Mucosa of stomach (tissue), 1 donor: Measurements from ENCODE around the gene USP1.

Source experiments
- H3K27me3 ChIP-seq: one replicate; pipeline ENCODE4 v1.7.0; 2013; ENCODE audit warnings: mild to moderate bottlenecking, low read length; ENCODE audit not compliant: control insufficient read depth, insufficient read depth
- H3K36me3 ChIP-seq: one replicate; pipeline ENCODE4 v1.7.0; 2013; ENCODE audit warnings: low read length; ENCODE audit not compliant: control insufficient read depth, insufficient read depth
- H3K4me1 ChIP-seq: one replicate; pipeline ENCODE4 v1.7.0; 2013; ENCODE audit warnings: mild to moderate bottlenecking, low read length; ENCODE audit not compliant: control insufficient read depth, insufficient read depth
- H3K4me3 ChIP-seq: one replicate; pipeline ENCODE4 v1.7.0; 2013; ENCODE audit warnings: low read length
- H3K9ac ChIP-seq: one replicate; pipeline ENCODE4 v1.7.0; 2013; ENCODE audit warnings: mild to moderate bottlenecking, low read length, moderate library complexity
- H3K9me3 ChIP-seq: one replicate; pipeline ENCODE4 v1.7.0; 2013; ENCODE audit warnings: mild to moderate bottlenecking, low read length, moderate library complexity; ENCODE audit not compliant: control insufficient read depth
- donor health status: Pancreatic carcinoma.

The USP1 gene, protein sequence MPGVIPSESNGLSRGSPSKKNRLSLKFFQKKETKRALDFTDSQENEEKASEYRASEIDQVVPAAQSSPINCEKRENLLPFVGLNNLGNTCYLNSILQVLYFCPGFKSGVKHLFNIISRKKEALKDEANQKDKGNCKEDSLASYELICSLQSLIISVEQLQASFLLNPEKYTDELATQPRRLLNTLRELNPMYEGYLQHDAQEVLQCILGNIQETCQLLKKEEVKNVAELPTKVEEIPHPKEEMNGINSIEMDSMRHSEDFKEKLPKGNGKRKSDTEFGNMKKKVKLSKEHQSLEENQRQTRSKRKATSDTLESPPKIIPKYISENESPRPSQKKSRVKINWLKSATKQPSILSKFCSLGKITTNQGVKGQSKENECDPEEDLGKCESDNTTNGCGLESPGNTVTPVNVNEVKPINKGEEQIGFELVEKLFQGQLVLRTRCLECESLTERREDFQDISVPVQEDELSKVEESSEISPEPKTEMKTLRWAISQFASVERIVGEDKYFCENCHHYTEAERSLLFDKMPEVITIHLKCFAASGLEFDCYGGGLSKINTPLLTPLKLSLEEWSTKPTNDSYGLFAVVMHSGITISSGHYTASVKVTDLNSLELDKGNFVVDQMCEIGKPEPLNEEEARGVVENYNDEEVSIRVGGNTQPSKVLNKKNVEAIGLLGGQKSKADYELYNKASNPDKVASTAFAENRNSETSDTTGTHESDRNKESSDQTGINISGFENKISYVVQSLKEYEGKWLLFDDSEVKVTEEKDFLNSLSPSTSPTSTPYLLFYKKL

DNA sequence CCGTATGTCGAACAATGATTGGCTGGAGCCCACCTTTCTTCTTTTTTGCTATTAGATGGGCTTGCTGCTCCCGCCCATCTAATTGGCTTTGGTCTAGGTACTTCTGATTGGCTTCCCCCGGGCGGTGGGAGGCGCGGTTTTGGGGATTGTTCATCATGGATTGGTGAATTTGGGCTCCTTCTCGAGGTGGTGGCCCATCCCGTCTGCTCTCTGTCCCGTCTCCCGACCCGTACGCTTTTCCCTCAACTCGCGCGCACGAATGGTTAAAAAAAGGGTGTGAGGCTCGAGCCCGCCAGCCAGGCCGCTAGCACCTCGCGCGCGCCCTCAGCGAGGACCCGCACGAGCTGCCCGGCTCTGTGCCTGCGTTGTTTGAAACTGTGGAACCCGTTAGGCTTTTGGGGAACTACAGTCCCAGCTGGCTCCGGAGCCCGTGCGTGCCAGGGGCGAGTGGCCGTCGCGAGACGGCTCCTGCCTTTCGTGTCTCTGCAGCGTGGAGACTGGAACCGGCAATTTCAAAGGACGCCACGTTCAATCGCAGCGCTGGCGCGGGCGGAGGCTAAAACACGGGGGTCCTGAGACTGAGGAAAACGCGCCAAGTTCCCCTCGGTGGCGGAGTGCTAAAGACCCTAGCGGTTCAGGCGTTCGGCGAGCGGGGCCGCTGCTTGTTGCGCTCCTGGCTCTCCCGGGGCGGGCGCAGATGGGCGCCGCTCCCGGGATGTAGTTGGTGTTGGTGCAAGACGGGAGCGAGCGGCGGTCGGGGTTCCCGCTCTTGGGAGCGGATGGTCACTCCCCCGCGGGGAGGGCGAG, at the start of gene USP1:
TSS of gene USP1 (plus strand) at position 584 of the 807 bp plus-strand sequence. CDS start 2,819 bp downstream, outside the sequence.
- Histone ChIP-seq H3K9me3 (no peaks in the 10 kb centered on the region), H3K4me1 (peaks cover 12% of the 10 kb centered on the region), H3K4me3 (peak within 1 kb of the TSS; percentile 96), H3K9ac (peak within 1 kb of the TSS; percentile 100), H3K36me3 (no peaks in the 10 kb centered on the region), H3K27me3 (no peaks in the 10 kb centered on the region)

DNA sequence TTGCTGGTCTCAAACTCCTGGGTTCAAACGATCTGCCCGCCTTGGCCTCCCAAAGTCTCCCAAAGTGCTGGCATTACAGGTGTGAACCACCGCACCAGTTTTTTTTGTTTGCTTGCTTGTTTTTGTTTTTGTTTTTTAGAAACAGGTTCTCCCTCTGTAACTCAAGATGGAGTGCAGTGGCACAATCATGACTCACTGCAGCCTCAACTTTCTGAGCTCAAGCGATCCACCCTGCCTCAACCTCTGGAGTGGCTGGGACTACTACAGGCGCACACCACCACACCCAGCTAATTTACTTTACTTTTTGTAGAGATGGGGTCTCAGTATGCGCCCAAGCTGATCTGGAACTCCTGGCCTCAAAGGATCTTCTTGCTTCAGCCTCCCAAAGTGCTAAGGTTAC, 47.3 kb upstream of the USP1 start:
- Histone ChIP-seq H3K4me1 (peaks cover 18% of the 10 kb centered on the region), H3K36me3 (no peaks in the 10 kb centered on the region), H3K4me3 (no peak overlapping the region), H3K27me3 (no peaks in the 10 kb centered on the region), H3K9me3 (no peaks in the 10 kb centered on the region), H3K9ac (no peak overlapping the region)

DNA sequence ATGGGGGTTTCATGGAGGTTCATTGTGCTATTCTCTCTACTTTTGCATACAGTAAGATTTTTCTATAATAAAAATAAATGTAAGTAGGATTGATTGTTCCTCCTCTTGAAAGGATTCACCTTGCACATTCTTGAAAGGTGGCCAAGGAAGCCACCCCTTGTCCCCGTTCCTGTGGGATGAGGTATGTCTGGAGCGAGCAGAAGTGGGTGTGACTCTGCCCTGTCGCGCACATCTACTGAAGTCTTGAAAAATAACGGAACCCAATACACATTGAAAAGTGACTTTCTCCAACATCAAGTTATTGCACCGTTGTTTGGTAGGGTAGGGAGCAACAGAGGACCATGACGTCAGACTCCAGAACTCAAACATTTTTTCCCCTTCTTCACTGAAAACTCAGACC, 46.8 kb upstream of the USP1 start:
- no peak overlapping the region for H3K4me3 ChIP-seq

DNA sequence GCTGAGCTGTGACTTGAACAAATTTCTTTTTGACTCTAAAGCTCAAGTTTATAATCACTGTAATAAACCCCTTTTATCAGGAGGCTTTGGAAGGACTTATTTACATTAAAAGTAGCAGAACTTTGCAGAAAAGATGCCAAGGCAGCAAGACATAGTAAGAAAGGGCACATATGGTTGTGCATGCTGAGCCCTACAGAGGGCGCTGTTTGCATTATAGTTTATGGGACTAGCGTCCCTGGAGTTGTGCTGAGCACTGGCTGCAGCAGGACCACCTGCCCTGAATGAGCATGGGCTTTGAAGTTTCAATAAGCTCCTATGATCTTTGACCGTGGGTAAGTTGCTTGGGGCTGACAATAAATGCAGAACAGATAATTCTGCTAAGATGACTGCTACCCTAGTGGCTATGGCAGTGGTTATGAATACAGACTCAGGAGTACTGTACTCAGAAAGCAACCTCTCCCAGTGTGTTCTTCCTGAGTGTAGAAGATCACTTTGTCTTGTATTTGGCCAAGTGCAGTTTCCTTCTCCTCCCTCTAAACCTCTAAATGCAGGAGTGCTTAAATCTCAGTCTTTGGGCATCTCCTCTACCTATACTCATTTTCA, 45.4 kb upstream of the USP1 start:
- no peaks in the 10 kb centered on the region for H3K9me3 ChIP-seq

More for the DNA sequence above, 46.8 kb upstream of the USP1 start:
- Histone ChIP-seq H3K9ac (no peak overlapping the region), H3K27me3 (no peaks in the 10 kb centered on the region), H3K9me3 (no peaks in the 10 kb centered on the region), H3K36me3 (no peaks in the 10 kb centered on the region), H3K4me1 (peaks cover 15% of the 10 kb centered on the region)

DNA sequence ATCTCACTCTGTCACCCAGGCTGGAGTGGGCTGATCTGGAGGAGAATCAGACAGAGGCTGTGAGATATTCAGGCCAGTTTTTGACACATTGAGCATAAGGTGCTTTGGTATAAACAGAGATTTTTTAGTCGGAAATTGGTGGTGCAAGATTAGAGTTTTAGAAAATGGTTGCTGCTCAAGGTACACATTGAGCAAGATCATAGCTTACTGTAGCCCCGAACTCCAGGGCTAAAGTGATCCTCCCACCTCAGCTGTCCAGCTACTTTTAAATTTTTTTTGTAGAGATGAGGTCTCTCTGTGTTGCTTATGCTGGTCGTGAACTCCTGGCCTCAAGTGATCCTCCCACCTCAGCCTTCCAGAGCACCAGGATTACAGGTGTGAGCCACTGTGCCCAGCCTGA, 43.9 kb upstream of the USP1 start:
- Histone ChIP-seq H3K4me1 (no peaks in the 10 kb centered on the region), H3K9me3 (no peaks in the 10 kb centered on the region)

More for the DNA sequence above, 45.4 kb upstream of the USP1 start:
- H3K4me3 ChIP-seq: no peak overlapping the region
- no peak overlapping the region for H3K9ac ChIP-seq
- H3K4me1 ChIP-seq: peaks cover 4% of the 10 kb centered on the region
- no peaks in the 10 kb centered on the region for H3K36me3 ChIP-seq
- no peaks in the 10 kb centered on the region for H3K27me3 ChIP-seq

DNA sequence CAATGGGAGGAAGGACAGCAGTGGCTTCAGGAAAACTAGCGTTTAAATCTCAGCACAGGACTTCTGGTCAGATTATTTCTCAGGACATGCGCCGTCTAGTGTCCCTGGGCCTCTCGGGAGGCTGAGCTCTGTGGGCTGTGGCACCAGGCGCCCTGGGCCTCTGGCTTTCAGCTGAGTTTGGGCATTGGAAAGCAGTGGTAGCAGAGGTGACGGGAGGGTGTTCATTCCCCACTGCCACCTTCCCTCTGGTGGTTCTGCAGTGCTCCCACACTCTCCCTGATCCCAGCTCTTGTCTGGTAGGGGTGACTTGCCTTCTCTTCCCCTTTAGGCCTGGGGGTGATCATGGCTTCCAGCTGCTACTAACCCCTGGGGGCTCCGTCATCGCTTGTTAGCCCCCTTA, 42.2 kb upstream of the USP1 start:
- Histone ChIP-seq H3K9ac (no peak overlapping the region), H3K36me3 (no peaks in the 10 kb centered on the region), H3K9me3 (no peaks in the 10 kb centered on the region), H3K4me3 (no peak overlapping the region), H3K4me1 (no peaks in the 10 kb centered on the region), H3K27me3 (no peaks in the 10 kb centered on the region)

More for the DNA sequence above, 43.9 kb upstream of the USP1 start:
- Histone ChIP-seq H3K27me3 (no peaks in the 10 kb centered on the region), H3K36me3 (no peaks in the 10 kb centered on the region), H3K4me3 (no peak overlapping the region), H3K9ac (no peak overlapping the region)

DNA sequence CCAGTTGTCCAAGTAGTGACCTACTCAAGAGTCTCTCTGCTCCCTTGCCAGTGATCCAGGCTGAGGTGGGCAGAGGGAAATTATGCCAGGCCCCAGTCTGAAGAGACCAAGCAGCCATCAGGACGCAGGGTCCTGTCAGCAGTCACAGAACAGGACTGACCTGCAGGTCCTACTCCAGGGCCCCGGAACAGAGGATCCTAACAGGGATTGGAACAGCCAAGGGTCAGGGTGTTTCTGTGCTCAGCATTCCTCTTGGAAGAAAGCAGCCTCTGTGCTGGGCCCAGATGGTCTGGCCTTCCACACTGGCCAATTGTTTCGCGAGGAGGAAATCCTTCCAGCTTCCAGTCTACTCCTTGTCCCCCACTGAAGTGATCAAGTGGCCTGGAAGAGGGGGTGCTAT, 41.6 kb upstream of the USP1 start:
- H3K9ac ChIP-seq: no peak overlapping the region

DNA sequence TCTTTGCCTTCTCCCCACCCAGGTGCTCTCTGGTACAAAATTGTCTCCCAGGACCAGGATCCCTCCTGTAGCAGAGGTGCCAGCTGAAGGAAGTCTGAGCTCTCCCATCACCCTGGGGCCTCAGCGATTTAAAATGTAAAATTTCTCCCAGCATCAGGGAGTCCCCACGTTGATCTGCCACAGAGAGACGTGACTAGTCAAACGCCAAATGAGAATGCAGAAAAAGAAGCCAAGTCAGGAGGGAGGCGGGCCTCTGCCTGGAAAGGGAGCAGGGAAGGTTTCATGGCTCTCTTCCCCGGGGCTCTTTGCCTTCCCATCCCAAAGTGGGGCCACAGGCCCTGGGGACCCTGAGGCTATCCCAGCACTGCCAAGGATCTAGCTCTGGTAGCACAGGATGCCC, 40.0 kb upstream of the USP1 start:
- H3K9me3 ChIP-seq: no peaks in the 10 kb centered on the region
- H3K36me3 ChIP-seq: no peaks in the 10 kb centered on the region
- H3K27me3 ChIP-seq: no peaks in the 10 kb centered on the region
- no peak overlapping the region for H3K4me3 ChIP-seq
- H3K9ac ChIP-seq: no peak overlapping the region
- H3K4me1 ChIP-seq: no peaks in the 10 kb centered on the region

More for the DNA sequence above, 41.6 kb upstream of the USP1 start:
- Histone ChIP-seq H3K27me3 (no peaks in the 10 kb centered on the region), H3K4me3 (no peak overlapping the region), H3K36me3 (no peaks in the 10 kb centered on the region), H3K9me3 (no peaks in the 10 kb centered on the region), H3K4me1 (no peaks in the 10 kb centered on the region)

DNA sequence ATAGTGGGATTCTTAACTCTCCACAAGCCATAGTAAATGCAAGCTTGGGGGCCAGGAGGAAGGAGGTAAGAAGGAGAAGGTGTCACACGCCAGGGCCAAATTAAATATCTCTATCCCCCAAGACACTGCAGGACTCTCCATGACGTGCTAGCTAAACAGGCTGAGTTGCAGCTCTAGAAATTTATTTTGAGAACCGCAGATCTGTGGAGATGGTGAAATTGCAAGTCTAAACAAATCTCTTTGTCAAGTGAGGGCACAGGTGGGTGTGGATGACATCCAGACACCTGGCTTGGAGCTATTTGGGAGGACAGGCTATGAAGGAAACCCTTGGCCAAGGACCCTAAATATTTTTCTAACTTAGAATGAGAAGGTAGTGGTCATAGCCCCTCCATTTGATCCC, 39.5 kb upstream of the USP1 start:
- H3K4me1 ChIP-seq: no peaks in the 10 kb centered on the region
- no peak overlapping the region for H3K4me3 ChIP-seq
- no peak overlapping the region for H3K9ac ChIP-seq
- H3K9me3 ChIP-seq: no peaks in the 10 kb centered on the region
- H3K36me3 ChIP-seq: no peaks in the 10 kb centered on the region
- H3K27me3 ChIP-seq: no peaks in the 10 kb centered on the region

DNA sequence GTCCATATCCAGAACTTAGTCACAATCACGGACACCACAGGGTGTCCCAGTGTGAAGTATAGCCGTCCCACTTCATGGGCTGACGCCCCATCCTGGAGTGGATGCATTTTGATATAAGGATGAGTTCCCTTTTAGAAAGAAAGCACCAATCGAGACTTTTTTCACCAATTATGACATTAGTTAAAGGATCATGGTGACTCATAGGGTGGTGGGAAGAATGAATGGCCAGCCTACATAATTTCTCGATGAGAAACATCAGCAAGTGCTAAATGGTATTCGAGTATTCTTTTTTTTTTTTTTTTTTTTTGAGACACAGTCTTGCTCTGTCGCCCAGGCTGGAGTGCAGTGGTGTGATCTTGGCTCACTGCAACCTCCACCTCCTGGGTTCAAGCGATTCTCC, 38.5 kb upstream of the USP1 start:
- Histone ChIP-seq H3K4me3 (no peak overlapping the region), H3K36me3 (no peaks in the 10 kb centered on the region), H3K9me3 (no peaks in the 10 kb centered on the region), H3K9ac (no peak overlapping the region), H3K4me1 (no peaks in the 10 kb centered on the region), H3K27me3 (no peaks in the 10 kb centered on the region)

DNA sequence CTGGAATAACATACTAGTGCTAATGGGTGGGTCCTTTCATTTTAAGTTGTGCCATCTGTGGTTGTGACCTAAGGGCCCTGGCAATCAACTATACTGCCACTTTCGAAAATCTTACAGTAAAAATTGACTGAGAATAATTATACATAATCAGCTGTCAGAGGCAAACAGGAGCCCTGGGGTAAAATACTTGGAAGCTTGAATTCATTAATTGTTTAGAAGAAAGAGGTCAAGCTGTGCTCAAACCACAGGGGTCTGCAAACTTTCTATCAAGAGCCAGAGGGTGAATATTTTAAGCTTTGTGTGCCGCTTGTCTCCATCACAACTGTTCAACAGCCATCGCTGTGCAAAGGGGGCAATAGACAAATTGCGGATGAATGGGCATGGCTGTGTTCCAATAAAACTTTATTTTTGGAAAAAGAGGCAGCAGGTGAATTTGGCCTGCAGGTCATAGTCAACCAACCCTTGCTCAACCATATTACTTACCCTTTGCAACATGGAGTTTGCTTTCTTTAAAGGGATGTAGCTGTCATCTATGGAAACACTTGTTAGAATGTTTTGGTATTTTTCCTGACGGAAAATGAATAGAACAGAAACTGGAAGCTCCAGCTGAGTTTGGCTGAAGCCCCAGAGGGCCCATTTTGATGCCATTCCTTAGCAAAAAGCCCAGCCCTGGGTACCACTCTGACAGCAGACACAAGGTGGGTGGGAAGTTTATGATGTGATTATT, 35.7 kb upstream of the USP1 start:
- H3K4me3 ChIP-seq: no peak overlapping the region
- no peaks in the 10 kb centered on the region for H3K36me3 ChIP-seq
- no peaks in the 10 kb centered on the region for H3K27me3 ChIP-seq
- H3K9ac ChIP-seq: no peak overlapping the region
- no peaks in the 10 kb centered on the region for H3K9me3 ChIP-seq
- no peaks in the 10 kb centered on the region for H3K4me1 ChIP-seq
